Measurements from ENCODE around the gene ATRAID.

Gene ATRAID

DNA sequence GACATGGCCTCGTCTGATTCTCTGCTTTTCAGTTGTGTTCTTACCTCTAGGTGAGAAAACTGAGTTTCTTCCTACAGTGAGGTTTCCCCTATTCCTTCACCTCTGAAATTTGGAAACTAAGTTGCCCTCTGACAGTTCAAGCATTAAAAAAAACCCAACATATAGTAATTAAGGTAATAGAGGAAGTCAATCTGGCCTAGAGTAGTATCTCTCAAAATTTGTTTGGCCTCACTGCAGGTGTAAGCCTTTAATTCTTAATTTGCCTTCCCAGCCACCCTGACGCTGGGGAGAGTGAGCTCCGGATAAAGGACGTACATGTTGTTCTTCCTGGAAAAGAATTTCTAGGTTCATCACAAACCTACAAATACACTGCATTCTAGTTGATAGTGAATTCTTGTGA lies 6.8 kb downstream of the ATRAID start:
- Histone ChIP-seq H3K9me3 (ENCODE audit: control insufficient read depth in 2 of 2, low read length in 2 of 2) (no peaks in the 10 kb centered on the region), H3K27me3 (ENCODE audit: control insufficient read depth in 2 of 2, insufficient read depth in 2 of 2, low read length in 2 of 2) (no peaks in the 10 kb centered on the region), H3K4me3 (ENCODE audit: low read length in 2 of 2) (no peak overlapping the region), H3K36me3 (ENCODE audit: control insufficient read depth in 2 of 2, insufficient read depth in 2 of 2, low read length in 2 of 2) (peaks cover 14 to 29% of the 10 kb centered on the region in 2 donors), H3K9ac (ENCODE audit: low read depth in 1 of 2, low read length in 2 of 2) (no peak overlapping the region), H3K27ac (ENCODE audit: low read depth in 2 of 2, low read length in 2 of 2) (no peak overlapping the region), H3K4me1 (ENCODE audit: control insufficient read depth in 2 of 2, insufficient read depth in 2 of 2, low read length in 2 of 2) (peaks cover 9 to 12% of the 10 kb centered on the region in 2 donors)

DNA sequence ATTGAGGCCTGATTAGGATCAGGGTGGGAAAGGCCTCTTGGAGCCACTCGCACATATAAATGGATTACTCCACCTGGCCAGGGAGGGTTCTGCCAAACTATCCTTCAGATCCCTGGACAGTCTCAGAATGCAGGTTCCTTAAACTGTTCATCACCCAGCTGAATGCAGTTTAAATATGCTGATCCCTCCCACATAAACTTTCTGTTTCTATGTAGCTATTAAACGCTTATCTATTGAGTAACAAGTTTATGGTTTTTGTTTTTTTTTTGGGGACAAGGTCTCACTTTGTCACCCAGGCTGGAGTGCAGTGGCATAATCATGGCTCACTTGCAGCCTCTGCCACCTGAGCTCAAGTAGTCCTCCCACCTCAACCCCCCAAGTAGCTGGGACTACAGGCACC lies 7.2 kb downstream of the ATRAID start:
- Histone ChIP-seq H3K27me3 (ENCODE audit: control insufficient read depth in 2 of 2, insufficient read depth in 2 of 2, low read length in 2 of 2) (no peaks in the 10 kb centered on the region), H3K4me1 (ENCODE audit: control insufficient read depth in 2 of 2, insufficient read depth in 2 of 2, low read length in 2 of 2) (peaks cover 9 to 12% of the 10 kb centered on the region in 2 donors), H3K36me3 (ENCODE audit: control insufficient read depth in 2 of 2, insufficient read depth in 2 of 2, low read length in 2 of 2) (peaks cover 19 to 33% of the 10 kb centered on the region in 2 donors), H3K4me3 (ENCODE audit: low read length in 2 of 2) (no peak overlapping the region), H3K27ac (ENCODE audit: low read depth in 2 of 2, low read length in 2 of 2) (no peak overlapping the region), H3K9ac (ENCODE audit: low read depth in 1 of 2, low read length in 2 of 2) (no peak overlapping the region), H3K9me3 (ENCODE audit: control insufficient read depth in 2 of 2, low read length in 2 of 2) (no peaks in the 10 kb centered on the region)

DNA sequence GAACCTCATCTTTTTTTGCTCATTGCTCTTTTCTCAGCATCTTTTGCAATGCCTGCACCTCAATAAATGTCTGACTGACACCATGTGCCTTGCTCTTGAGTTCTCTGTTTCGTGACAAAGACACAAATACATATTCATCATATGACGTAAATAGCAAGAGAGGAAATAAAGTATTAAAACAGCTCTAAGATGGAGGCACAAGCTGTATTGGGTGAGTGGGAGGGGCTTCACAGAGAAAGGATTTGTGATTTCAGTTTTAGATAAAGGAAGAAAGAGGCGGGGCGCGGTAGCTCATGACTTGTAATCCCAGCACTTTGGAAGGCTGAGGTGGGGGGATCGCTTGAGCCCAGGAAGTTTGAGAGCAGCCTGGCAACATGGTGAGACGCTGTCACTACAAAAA lies 8.2 kb downstream of the ATRAID start:
- H3K9me3 ChIP-seq (ENCODE audit: control insufficient read depth in 2 of 2, low read length in 2 of 2), result no peaks in the 10 kb centered on the region
- peaks cover 9 to 12% of the 10 kb centered on the region in 2 donors for H3K4me1 ChIP-seq (ENCODE audit: control insufficient read depth in 2 of 2, insufficient read depth in 2 of 2, low read length in 2 of 2)
- no peak overlapping the region for H3K4me3 ChIP-seq (ENCODE audit: low read length in 2 of 2)
- no peak overlapping the region for H3K27ac ChIP-seq (ENCODE audit: low read depth in 2 of 2, low read length in 2 of 2)
- H3K9ac ChIP-seq (ENCODE audit: low read depth in 1 of 2, low read length in 2 of 2), result no peak overlapping the region
- no peaks in the 10 kb centered on the region for H3K27me3 ChIP-seq (ENCODE audit: control insufficient read depth in 2 of 2, insufficient read depth in 2 of 2, low read length in 2 of 2)
- H3K36me3 ChIP-seq (ENCODE audit: control insufficient read depth in 2 of 2, insufficient read depth in 2 of 2, low read length in 2 of 2), result peaks cover 28 to 39% of the 10 kb centered on the region in 2 donors

DNA sequence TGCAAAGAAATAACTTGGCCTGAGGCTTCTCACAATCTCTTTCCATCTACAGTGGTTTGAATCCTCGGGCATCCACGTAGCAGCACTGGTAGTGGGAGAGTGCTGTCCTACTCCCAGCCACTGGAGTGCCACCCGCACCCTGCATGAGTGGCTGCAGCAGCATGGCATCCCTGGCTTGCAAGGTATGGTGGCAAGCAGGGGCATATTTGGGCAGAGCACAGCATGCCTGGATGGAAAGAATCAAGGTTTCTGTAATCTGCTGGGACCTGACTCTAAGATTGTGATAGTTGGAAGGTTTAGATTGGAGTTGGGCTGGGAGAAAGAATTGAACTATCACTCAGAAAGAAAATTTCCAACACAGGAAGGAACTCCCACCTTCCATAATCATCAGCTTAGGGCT lies 9.3 kb downstream of the ATRAID start:
- H3K27ac ChIP-seq (ENCODE audit: low read depth in 2 of 2, low read length in 2 of 2), result no peak overlapping the region
- no peaks in the 10 kb centered on the region for H3K9me3 ChIP-seq (ENCODE audit: control insufficient read depth in 2 of 2, low read length in 2 of 2)
- no peak overlapping the region for H3K4me3 ChIP-seq (ENCODE audit: low read length in 2 of 2)
- peaks cover 9 to 12% of the 10 kb centered on the region in 2 donors for H3K4me1 ChIP-seq (ENCODE audit: control insufficient read depth in 2 of 2, insufficient read depth in 2 of 2, low read length in 2 of 2)
- H3K9ac ChIP-seq (ENCODE audit: low read depth in 1 of 2, low read length in 2 of 2), result no peak overlapping the region
- H3K36me3 ChIP-seq (ENCODE audit: control insufficient read depth in 2 of 2, insufficient read depth in 2 of 2, low read length in 2 of 2), result peaks cover 35 to 43% of the 10 kb centered on the region in 2 donors
- no peaks in the 10 kb centered on the region for H3K27me3 ChIP-seq (ENCODE audit: control insufficient read depth in 2 of 2, insufficient read depth in 2 of 2, low read length in 2 of 2)

DNA sequence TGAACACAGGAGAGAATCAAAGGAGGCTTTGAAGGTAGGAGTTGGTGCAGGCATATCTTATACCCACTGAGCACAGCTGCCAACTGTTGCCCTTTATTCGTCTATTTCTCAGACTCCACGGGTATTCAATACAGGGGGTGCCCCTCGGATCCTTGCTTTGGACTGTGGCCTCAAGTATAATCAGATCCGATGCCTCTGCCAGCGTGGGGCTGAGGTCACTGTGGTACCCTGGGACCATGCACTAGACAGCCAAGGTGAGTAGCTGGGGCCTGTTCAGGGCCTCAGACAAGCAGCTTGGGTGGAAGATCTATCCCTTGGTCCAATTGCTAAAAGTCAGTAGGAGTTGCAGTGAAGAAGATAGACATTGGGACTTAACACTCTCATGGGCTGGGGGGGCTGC lies 10.6 kb downstream of the ATRAID start:
- no peak overlapping the region for H3K9ac ChIP-seq (ENCODE audit: low read depth in 1 of 2, low read length in 2 of 2)
- H3K27ac ChIP-seq (ENCODE audit: low read depth in 2 of 2, low read length in 2 of 2), result no peak overlapping the region
- no peak overlapping the region for H3K4me3 ChIP-seq (ENCODE audit: low read length in 2 of 2)
- H3K4me1 ChIP-seq (ENCODE audit: control insufficient read depth in 2 of 2, insufficient read depth in 2 of 2, low read length in 2 of 2), result peaks cover 9% of the 10 kb centered on the region in 2 donors
- no peaks in the 10 kb centered on the region for H3K9me3 ChIP-seq (ENCODE audit: control insufficient read depth in 2 of 2, low read length in 2 of 2)
- H3K36me3 ChIP-seq (ENCODE audit: control insufficient read depth in 2 of 2, insufficient read depth in 2 of 2, low read length in 2 of 2), result peaks cover 48 to 55% of the 10 kb centered on the region in 2 donors
- H3K27me3 ChIP-seq (ENCODE audit: control insufficient read depth in 2 of 2, insufficient read depth in 2 of 2, low read length in 2 of 2), result no peaks in the 10 kb centered on the region

DNA sequence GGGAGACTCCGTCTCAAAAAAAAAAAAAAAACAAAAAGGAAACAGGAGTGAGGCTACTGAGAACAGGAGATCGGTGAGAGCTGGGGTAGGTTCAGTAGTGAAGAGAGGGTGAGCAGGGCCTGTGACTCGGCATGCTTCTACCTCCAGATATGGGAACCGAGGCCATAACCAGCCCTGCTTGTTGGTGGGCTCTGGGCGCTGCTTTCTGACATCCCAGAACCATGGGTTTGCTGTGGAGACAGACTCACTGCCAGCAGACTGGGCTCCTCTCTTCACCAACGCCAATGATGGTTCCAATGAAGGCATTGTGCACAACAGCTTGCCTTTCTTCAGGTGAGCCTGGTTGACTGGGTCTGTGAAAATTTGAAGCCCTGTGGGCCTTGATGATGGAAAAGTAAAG lies 11.6 kb downstream of the ATRAID start:
- no peak overlapping the region for H3K4me3 ChIP-seq (ENCODE audit: low read length in 2 of 2)
- H3K9ac ChIP-seq (ENCODE audit: low read depth in 1 of 2, low read length in 2 of 2), result no peak overlapping the region
- no peak overlapping the region for H3K27ac ChIP-seq (ENCODE audit: low read depth in 2 of 2, low read length in 2 of 2)
- no peaks in the 10 kb centered on the region for H3K27me3 ChIP-seq (ENCODE audit: control insufficient read depth in 2 of 2, insufficient read depth in 2 of 2, low read length in 2 of 2)
- H3K4me1 ChIP-seq (ENCODE audit: control insufficient read depth in 2 of 2, insufficient read depth in 2 of 2, low read length in 2 of 2), result no peaks in the 10 kb centered on the region
- H3K9me3 ChIP-seq (ENCODE audit: control insufficient read depth in 2 of 2, low read length in 2 of 2), result no peaks in the 10 kb centered on the region
- H3K36me3 ChIP-seq (ENCODE audit: control insufficient read depth in 2 of 2, insufficient read depth in 2 of 2, low read length in 2 of 2), result peaks cover 52 to 62% of the 10 kb centered on the region in 2 donors

DNA sequence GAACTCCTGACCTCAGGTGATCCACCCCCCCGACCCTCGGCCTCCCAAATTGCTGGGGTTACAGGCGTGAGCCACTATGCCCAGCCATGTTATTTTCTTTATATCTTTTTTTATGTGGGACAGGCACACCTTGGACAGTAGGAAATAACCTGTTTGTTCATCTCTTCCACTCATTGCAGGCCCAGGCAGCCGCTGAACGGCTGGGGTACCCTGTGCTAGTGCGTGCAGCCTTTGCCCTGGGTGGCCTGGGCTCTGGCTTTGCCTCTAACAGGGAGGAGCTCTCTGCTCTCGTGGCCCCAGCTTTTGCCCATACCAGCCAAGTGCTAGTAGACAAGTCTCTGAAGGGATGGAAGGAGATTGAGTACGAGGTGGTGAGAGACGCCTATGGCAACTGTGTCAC lies 13.7 kb downstream of the ATRAID start:
- Histone ChIP-seq H3K27ac (ENCODE audit: low read depth in 2 of 2, low read length in 2 of 2) (no peak overlapping the region), H3K4me3 (ENCODE audit: low read length in 2 of 2) (no peak overlapping the region), H3K9ac (ENCODE audit: low read depth in 1 of 2, low read length in 2 of 2) (no peak overlapping the region), H3K36me3 (ENCODE audit: control insufficient read depth in 2 of 2, insufficient read depth in 2 of 2, low read length in 2 of 2) (peaks cover 52 to 69% of the 10 kb centered on the region in 2 donors), H3K27me3 (ENCODE audit: control insufficient read depth in 2 of 2, insufficient read depth in 2 of 2, low read length in 2 of 2) (no peaks in the 10 kb centered on the region), H3K4me1 (ENCODE audit: control insufficient read depth in 2 of 2, insufficient read depth in 2 of 2, low read length in 2 of 2) (no peaks in the 10 kb centered on the region), H3K9me3 (ENCODE audit: control insufficient read depth in 2 of 2, low read length in 2 of 2) (no peaks in the 10 kb centered on the region)

DNA sequence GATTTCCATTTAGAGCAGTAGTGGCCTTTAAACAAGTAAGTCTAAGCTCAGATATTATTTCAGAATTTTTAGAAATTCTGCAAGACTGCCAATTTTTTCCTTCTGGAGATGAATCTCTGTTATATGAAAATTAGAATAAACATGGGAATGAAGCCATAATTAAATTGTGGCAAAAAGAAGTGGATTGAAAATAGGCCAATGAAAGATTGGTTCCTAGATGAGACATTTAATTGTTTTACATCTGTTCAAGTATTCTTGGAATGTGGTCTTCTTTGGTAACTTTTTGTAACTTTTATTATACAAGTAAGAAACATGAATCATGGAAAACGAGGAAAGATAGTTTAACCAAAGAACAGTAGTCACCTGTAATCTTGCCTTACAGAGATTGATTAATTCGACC lies 15.7 kb downstream of the ATRAID start:
- Histone ChIP-seq H3K36me3 (ENCODE audit: control insufficient read depth in 2 of 2, insufficient read depth in 2 of 2, low read length in 2 of 2) (peaks cover 59 to 74% of the 10 kb centered on the region in 2 donors), H3K27ac (ENCODE audit: low read depth in 2 of 2, low read length in 2 of 2) (no peak overlapping the region), H3K4me1 (ENCODE audit: control insufficient read depth in 2 of 2, insufficient read depth in 2 of 2, low read length in 2 of 2) (no peaks in the 10 kb centered on the region), H3K9ac (ENCODE audit: low read depth in 1 of 2, low read length in 2 of 2) (no peak overlapping the region), H3K9me3 (ENCODE audit: control insufficient read depth in 2 of 2, low read length in 2 of 2) (no peaks in the 10 kb centered on the region), H3K27me3 (ENCODE audit: control insufficient read depth in 2 of 2, insufficient read depth in 2 of 2, low read length in 2 of 2) (no peaks in the 10 kb centered on the region), H3K4me3 (ENCODE audit: low read length in 2 of 2) (no peak overlapping the region)

DNA sequence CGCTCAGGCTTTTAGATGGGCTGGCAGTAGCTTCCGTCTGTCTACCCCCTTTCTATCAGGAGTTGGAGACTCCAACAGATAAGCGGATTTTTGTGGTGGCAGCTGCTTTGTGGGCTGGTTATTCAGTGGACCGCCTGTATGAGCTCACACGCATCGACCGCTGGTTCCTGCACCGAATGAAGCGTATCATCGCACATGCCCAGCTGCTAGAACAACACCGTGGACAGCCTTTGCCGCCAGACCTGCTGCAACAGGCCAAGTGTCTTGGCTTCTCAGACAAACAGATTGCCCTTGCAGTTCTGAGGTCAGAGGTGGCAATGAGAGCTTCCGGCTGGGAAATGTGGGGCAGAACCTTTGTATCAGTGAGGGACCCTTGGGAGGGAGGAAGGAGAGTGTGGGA lies 20.1 kb downstream of the ATRAID start:
- no peak overlapping the region for H3K9ac ChIP-seq (ENCODE audit: low read depth in 1 of 2, low read length in 2 of 2)
- no peaks in the 10 kb centered on the region for H3K9me3 ChIP-seq (ENCODE audit: control insufficient read depth in 2 of 2, low read length in 2 of 2)
- no peaks in the 10 kb centered on the region for H3K4me1 ChIP-seq (ENCODE audit: control insufficient read depth in 2 of 2, insufficient read depth in 2 of 2, low read length in 2 of 2)
- no peaks in the 10 kb centered on the region for H3K27me3 ChIP-seq (ENCODE audit: control insufficient read depth in 2 of 2, insufficient read depth in 2 of 2, low read length in 2 of 2)
- no peak overlapping the region for H3K4me3 ChIP-seq (ENCODE audit: low read length in 2 of 2)
- peaks cover 55 to 78% of the 10 kb centered on the region in 2 donors for H3K36me3 ChIP-seq (ENCODE audit: control insufficient read depth in 2 of 2, insufficient read depth in 2 of 2, low read length in 2 of 2)
- H3K27ac ChIP-seq (ENCODE audit: low read depth in 2 of 2, low read length in 2 of 2), result no peak overlapping the region

DNA sequence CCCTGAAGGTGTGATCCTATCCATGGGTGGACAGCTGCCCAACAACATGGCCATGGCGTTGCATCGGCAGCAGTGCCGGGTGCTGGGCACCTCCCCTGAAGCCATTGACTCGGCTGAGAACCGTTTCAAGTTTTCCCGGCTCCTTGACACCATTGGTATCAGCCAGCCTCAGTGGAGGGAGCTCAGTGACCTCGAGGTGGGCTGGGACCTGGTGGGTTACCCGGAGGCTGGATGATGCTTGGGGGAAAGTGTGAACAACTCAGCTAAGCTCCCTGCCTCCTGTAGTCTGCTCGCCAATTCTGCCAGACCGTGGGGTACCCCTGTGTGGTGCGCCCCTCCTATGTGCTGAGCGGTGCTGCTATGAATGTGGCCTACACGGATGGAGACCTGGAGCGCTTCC lies 21.5 kb downstream of the ATRAID start:
- no peak overlapping the region for H3K9ac ChIP-seq (ENCODE audit: low read depth in 1 of 2, low read length in 2 of 2)
- no peak overlapping the region for H3K4me3 ChIP-seq (ENCODE audit: low read length in 2 of 2)
- H3K27ac ChIP-seq (ENCODE audit: low read depth in 2 of 2, low read length in 2 of 2), result no peak overlapping the region
- H3K9me3 ChIP-seq (ENCODE audit: control insufficient read depth in 2 of 2, low read length in 2 of 2), result no peaks in the 10 kb centered on the region
- H3K36me3 ChIP-seq (ENCODE audit: control insufficient read depth in 2 of 2, insufficient read depth in 2 of 2, low read length in 2 of 2), result peaks cover 58 to 79% of the 10 kb centered on the region in 2 donors
- H3K27me3 ChIP-seq (ENCODE audit: control insufficient read depth in 2 of 2, insufficient read depth in 2 of 2, low read length in 2 of 2), result no peaks in the 10 kb centered on the region
- no peaks in the 10 kb centered on the region for H3K4me1 ChIP-seq (ENCODE audit: control insufficient read depth in 2 of 2, insufficient read depth in 2 of 2, low read length in 2 of 2)

DNA sequence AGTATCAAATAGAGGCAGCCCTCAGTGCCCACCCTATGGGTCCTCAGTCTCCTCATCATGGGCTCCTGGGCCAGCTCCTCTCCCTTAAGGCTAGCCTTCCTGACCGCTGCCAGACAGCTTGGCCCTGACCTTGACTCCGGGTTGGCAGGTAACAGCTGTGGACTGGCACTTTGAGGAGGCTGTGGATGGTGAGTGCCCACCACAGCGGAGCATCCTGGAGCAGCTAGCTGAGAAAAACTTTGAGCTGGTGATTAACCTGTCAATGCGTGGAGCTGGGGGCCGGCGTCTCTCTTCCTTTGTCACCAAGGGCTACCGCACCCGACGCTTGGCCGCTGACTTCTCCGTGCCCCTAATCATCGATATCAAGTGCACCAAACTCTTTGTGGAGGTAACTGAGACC lies 24.3 kb downstream of the ATRAID start:
- no peak overlapping the region for H3K27ac ChIP-seq (ENCODE audit: low read depth in 2 of 2, low read length in 2 of 2)
- H3K9me3 ChIP-seq (ENCODE audit: control insufficient read depth in 2 of 2, low read length in 2 of 2), result no peaks in the 10 kb centered on the region
- H3K9ac ChIP-seq (ENCODE audit: low read depth in 1 of 2, low read length in 2 of 2), result no peak overlapping the region
- no peak overlapping the region for H3K4me3 ChIP-seq (ENCODE audit: low read length in 2 of 2)
- H3K4me1 ChIP-seq (ENCODE audit: control insufficient read depth in 2 of 2, insufficient read depth in 2 of 2, low read length in 2 of 2), result no peaks in the 10 kb centered on the region
- H3K27me3 ChIP-seq (ENCODE audit: control insufficient read depth in 2 of 2, insufficient read depth in 2 of 2, low read length in 2 of 2), result no peaks in the 10 kb centered on the region
- peaks cover 82 to 92% of the 10 kb centered on the region in 2 donors for H3K36me3 ChIP-seq (ENCODE audit: control insufficient read depth in 2 of 2, insufficient read depth in 2 of 2, low read length in 2 of 2)

Measured in mucosa of rectum (tissue), 2 donors.